Measurements from ENCODE around the gene DAB2. TPM values are rescaled to one million over a fixed set of nuclear protein-coding genes. Genes with fewer than 3 reads are reported as not detected.

DAB2 gene
- total RNA-seq, 1 donor from 2014 or later: 13.2 TPM

GRCh38 chr5:39414426-39414825 lies 10.4 kb downstream of the DAB2 start:
- TF ChIP-seq, protein P1, sequence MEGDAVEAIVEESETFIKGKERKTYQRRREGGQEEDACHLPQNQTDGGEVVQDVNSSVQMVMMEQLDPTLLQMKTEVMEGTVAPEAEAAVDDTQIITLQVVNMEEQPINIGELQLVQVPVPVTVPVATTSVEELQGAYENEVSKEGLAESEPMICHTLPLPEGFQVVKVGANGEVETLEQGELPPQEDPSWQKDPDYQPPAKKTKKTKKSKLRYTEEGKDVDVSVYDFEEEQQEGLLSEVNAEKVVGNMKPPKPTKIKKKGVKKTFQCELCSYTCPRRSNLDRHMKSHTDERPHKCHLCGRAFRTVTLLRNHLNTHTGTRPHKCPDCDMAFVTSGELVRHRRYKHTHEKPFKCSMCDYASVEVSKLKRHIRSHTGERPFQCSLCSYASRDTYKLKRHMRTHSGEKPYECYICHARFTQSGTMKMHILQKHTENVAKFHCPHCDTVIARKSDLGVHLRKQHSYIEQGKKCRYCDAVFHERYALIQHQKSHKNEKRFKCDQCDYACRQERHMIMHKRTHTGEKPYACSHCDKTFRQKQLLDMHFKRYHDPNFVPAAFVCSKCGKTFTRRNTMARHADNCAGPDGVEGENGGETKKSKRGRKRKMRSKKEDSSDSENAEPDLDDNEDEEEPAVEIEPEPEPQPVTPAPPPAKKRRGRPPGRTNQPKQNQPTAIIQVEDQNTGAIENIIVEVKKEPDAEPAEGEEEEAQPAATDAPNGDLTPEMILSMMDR (conservative IDR thresholded peaks at IDR 0.05; ENCODE audit: low read depth, low read length): no peak
- no peak for DNase-seq (ENCODE audit: low read depth)
- H3K4me3 ChIP-seq (ENCODE audit: low read depth, low read length): no peak overlapping the region

DNA sequence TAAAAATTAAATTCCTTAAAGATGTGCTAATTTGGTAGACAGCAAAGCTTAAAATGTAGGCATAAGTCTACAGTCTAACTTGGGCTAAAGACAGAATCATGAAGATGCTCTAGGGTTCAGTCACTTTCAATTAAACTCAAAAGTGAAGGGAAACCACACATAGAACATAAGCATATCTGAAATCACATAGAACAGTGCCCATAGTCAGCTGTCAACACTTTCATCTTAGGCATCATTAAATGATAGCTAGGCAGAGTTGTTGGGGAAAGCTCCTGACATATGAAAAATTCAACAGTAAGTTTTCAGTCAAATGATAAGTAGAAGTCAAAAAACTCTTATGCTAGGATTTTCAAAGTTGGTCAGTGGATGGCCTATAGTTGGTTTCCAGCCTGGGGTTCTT lies 11.0 kb downstream of the DAB2 start:
- DNase-seq (ENCODE audit: low read depth): no peak
- TF ChIP-seq, protein P1 (conservative IDR thresholded peaks at IDR 0.05; ENCODE audit: low read depth, low read length): no peak
- no peak overlapping the region for H3K4me3 ChIP-seq (ENCODE audit: low read depth, low read length)

GRCh38 chr5:39412721-39413394 lies 11.9 kb downstream of the DAB2 start:
- TF ChIP-seq, protein P1 (conservative IDR thresholded peaks at IDR 0.05; ENCODE audit: low read depth, low read length): no peak
- no peak for DNase-seq (ENCODE audit: low read depth)
- no peak overlapping the region for H3K4me3 ChIP-seq (ENCODE audit: low read depth, low read length)

GRCh38 chr5:39411985-39412384 lies 12.8 kb downstream of the DAB2 start:
- DNase-seq (ENCODE audit: low read depth): no peak
- H3K4me3 ChIP-seq (ENCODE audit: low read depth, low read length): no peak overlapping the region
- TF ChIP-seq, protein P1 (conservative IDR thresholded peaks at IDR 0.05; ENCODE audit: low read depth, low read length): no peak

DNA sequence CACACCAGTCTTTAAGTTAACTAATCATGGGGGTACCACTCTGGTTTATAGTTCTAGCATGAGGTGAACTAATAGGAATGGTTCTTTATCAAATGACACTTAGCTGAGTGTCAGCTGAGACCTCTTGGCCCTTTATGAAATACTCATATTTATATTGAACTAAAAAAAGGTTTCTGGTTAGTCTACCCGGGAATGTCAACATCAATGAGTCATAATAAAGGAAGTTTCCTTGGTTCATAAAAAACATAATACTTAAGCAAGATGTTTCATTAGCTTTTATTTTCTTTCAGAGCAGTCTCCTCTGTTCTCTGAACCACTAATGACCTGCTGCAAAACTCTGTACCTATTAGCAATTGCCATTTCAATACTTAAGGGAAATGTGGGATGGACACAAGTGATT lies 13.7 kb downstream of the DAB2 start:
- no peak for DNase-seq (ENCODE audit: low read depth)
- TF ChIP-seq, protein P1 (conservative IDR thresholded peaks at IDR 0.05; ENCODE audit: low read depth, low read length): no peak

DNA sequence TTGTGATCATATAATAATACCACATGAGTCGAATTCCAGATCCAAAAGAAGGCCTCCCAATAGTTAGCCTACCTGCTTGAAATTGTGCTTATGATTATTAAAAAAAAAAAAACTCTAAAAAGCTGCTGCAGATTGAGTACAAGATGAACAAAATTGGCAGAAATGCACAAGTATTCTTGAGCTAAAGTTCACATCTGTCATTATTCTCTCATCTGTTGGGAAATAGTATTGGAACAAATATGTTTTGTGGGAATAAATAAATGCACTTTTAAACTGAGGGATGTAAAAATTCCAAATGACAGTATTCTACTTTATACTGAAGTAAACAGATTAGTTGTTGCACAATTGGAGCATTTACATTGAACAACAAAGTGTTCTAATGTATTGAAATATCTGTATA lies 15.7 kb downstream of the DAB2 start:
- DNase-seq (ENCODE audit: low read depth): no peak
- TF ChIP-seq, protein P1 (conservative IDR thresholded peaks at IDR 0.05; ENCODE audit: low read depth, low read length): no peak
- no peak overlapping the region for H3K4me3 ChIP-seq (ENCODE audit: low read depth, low read length)

More for the DNA sequence above, 13.7 kb downstream of the DAB2 start:
- no peak overlapping the region for H3K4me3 ChIP-seq (ENCODE audit: low read depth, low read length)
